Calu3 (cell line): ENCODE measurements around the gene PLK5. TPM values are rescaled to one million over a fixed set of nuclear protein-coding genes. Genes with fewer than 3 reads are reported as not detected.

Experiments
- BruUV-seq: library from RNA; stranded (reverse); fragments of 400-500 nt; replicated peaks from 2 replicates; lab custom pipeline; 2021; lab: Mats Ljungman, UMichigan
- CTCF ChIA-PET: fragments of 300-600 bp; sonication (Branson Sonifier 250); formaldehyde crosslinking; loops from one replicate; lab custom pipeline; 2022; ENCODE audit warnings: antibody characterized with exemption; lab: Charles Lee
- DNase-seq: peaks from one replicate; pipeline ENCODE4 v3.0.0; 2022
- H3K27ac Mint-ChIP-seq: one replicate; pipeline ENCODE4 v1.8.0; 2022; ENCODE audit warnings: mixed read lengths; ENCODE audit not compliant: unreplicated experiment
- H3K27me3 Mint-ChIP-seq: one replicate; pipeline ENCODE4 v1.8.0; 2022; ENCODE audit warnings: mixed read lengths; ENCODE audit not compliant: unreplicated experiment
- H3K36me3 Mint-ChIP-seq: one replicate; pipeline ENCODE4 v1.8.0; 2022; ENCODE audit warnings: mild to moderate bottlenecking, moderate library complexity, mixed read lengths; ENCODE audit not compliant: insufficient read depth, unreplicated experiment
- H3K4me1 Mint-ChIP-seq: one replicate; pipeline ENCODE4 v1.8.0; 2022; ENCODE audit warnings: mild to moderate bottlenecking, low read depth, mixed read lengths; ENCODE audit not compliant: unreplicated experiment
- H3K4me3 Mint-ChIP-seq: one replicate; pipeline ENCODE4 v1.8.0; 2022; ENCODE audit warnings: mild to moderate bottlenecking, low read depth, moderate library complexity, mixed read lengths; ENCODE audit not compliant: unreplicated experiment
- H3K9me3 Mint-ChIP-seq: one replicate; pipeline ENCODE4 v1.8.0; 2022; ENCODE audit warnings: low read depth, mixed read lengths; ENCODE audit not compliant: unreplicated experiment
- intact Hi-C: fragments of 100-400 bp; cut with micrococcal nuclease; formaldehyde crosslinking; loops from one replicate; pipeline ENCODE4 v1.10.0; 2022; ENCODE audit not compliant: unreplicated experiment
- total RNA-seq: library from RNA; stranded (reverse); gene quantifications from 2 replicates; pipeline ENCODE4 v1.2.3, GENCODE V29; 2022
- TF ChIP-seq, protein P1 (sequence below): fragments of 200-600 bp; IDR thresholded peaks from one replicate; pipeline ENCODE4 v1.8.0; 2022; ENCODE audit warnings: antibody characterized with exemption; ENCODE audit not compliant: unreplicated experiment

Gene PLK5
- total RNA-seq, 1 experiment from 2014 or later = not detected

- H3K36me3 Mint-ChIP-seq = no peaks in the 10 kb centered on the region
- H3K27me3 Mint-ChIP-seq = peaks cover 16% of the 10 kb centered on the region
- BruUV-seq = no TSS peak
- DNase-seq = peak; percentile 32
- intact Hi-C loops = no loop called here
- no peaks in the 10 kb centered on the region for H3K4me1 Mint-ChIP-seq
- H3K9me3 Mint-ChIP-seq = no peaks in the 10 kb centered on the region
- TF ChIP-seq, protein P1, sequence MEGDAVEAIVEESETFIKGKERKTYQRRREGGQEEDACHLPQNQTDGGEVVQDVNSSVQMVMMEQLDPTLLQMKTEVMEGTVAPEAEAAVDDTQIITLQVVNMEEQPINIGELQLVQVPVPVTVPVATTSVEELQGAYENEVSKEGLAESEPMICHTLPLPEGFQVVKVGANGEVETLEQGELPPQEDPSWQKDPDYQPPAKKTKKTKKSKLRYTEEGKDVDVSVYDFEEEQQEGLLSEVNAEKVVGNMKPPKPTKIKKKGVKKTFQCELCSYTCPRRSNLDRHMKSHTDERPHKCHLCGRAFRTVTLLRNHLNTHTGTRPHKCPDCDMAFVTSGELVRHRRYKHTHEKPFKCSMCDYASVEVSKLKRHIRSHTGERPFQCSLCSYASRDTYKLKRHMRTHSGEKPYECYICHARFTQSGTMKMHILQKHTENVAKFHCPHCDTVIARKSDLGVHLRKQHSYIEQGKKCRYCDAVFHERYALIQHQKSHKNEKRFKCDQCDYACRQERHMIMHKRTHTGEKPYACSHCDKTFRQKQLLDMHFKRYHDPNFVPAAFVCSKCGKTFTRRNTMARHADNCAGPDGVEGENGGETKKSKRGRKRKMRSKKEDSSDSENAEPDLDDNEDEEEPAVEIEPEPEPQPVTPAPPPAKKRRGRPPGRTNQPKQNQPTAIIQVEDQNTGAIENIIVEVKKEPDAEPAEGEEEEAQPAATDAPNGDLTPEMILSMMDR = no peak
- CTCF ChIA-PET = no interaction called here
- no peak overlapping the region for H3K27ac Mint-ChIP-seq
- no peak overlapping the region for H3K4me3 Mint-ChIP-seq
Measured at GRCh38 chr19:1520203-1520780, 3.6 kb upstream of the PLK5 start.

DNA sequence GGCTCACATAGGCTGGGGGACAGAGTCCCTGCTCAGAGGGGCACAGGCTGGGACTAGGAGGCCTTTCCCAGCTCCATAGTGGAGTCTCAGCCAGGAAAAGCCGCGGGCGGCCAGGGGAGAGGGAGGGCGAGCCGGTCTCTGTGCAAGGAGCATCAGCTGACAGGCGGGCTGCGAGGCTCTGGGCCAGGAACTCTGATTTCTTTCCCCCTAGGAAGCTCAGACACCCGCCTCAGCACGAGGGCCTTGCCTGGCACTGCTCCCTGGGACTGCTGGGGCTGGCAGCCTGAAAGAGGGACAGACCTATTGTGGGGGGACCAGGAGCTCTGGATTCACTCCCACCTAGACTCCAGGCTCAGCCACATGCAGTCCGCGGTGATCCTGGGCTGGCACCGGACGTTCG, 2.2 kb upstream of the PLK5 start:
- no peak overlapping the region for H3K4me3 Mint-ChIP-seq
- peaks cover 6% of the 10 kb centered on the region for H3K4me1 Mint-ChIP-seq
- TF ChIP-seq, protein P1 = no peak
- H3K36me3 Mint-ChIP-seq = no peaks in the 10 kb centered on the region
- no peak overlapping the region for H3K27ac Mint-ChIP-seq
- no peak for DNase-seq
- BruUV-seq = no TSS peak
- intact Hi-C loops = no loop called here
- H3K27me3 Mint-ChIP-seq = peaks cover 29% of the 10 kb centered on the region
- CTCF ChIA-PET = interaction anchor here (0.6 kb wide), 1 partner anchor 290 kb away, joined by 5 read pairs; no protein-coding TSS in a partner anchor
- no peaks in the 10 kb centered on the region for H3K9me3 Mint-ChIP-seq

- CTCF ChIA-PET = interaction anchor here (0.6 kb wide), 1 partner anchor 289 kb away, joined by 5 read pairs; no protein-coding TSS in a partner anchor
- Mint-ChIP-seq H3K27ac (no peak overlapping the region), H3K27me3 (peaks cover 33% of the 10 kb centered on the region), H3K4me3 (no peak overlapping the region), H3K36me3 (no peaks in the 10 kb centered on the region), H3K9me3 (no peaks in the 10 kb centered on the region), H3K4me1 (peaks cover 7% of the 10 kb centered on the region)
- no peak for DNase-seq
- BruUV-seq = no TSS peak
- intact Hi-C loops = no loop called here
- TF ChIP-seq, protein P1 = no peak
Measured at GRCh38 chr19:1522061-1522460, 1.8 kb upstream of the PLK5 start.

DNA sequence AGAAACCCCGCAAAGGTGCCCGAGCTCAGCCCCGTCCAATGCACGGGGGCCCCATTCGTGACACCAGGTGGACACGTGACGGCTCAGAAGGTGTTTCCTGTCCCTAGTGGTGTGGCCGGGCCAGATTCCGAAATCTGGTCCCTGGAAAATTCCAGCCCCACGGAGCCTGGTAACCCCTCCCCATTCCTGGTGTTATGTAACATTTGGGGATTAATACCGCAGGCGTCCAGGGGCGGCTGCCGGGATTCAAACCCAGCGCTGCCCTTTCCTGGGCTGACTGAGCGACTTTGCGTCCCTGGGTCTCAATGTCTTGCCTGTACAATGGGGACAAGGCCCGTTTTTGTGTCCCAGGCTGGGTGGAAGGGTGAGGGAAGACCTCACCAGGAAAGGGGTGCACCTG, 1.0 kb upstream of the PLK5 start:
- intact Hi-C loops = no loop called here
- BruUV-seq = no TSS peak
- DNase-seq = no peak
- no peak overlapping the region for H3K4me3 Mint-ChIP-seq
- no peak overlapping the region for H3K27ac Mint-ChIP-seq
- H3K27me3 Mint-ChIP-seq = peaks cover 41% of the 10 kb centered on the region
- no peaks in the 10 kb centered on the region for H3K9me3 Mint-ChIP-seq
- TF ChIP-seq, protein P1 = no peak
- CTCF ChIA-PET = no interaction called here
- H3K36me3 Mint-ChIP-seq = no peaks in the 10 kb centered on the region
- H3K4me1 Mint-ChIP-seq = peaks cover 7% of the 10 kb centered on the region
